ENCODE results near the gene UBE2L3. TPM values are rescaled to one million over a fixed set of nuclear protein-coding genes. Genes with fewer than 3 reads are reported as not detected.

Gene UBE2L3
- total and polyA plus RNA-seq, 2 of the 8 experiments (the other 6 are each of a cell fraction or from before 2014, with no cell fraction given): 63.5 to 90.0 TPM

GRCh38 chr22:21650280-21650679 is 82.8 kb downstream of the UBE2L3 start (continued):
- TF ChIP-seq POU5F1 (IDR thresholded peaks at IDR 0.05; ENCODE audit: low read depth, low read length) (no peak), RBBP5 (IDR thresholded peaks at IDR 0.05; ENCODE audit: borderline replicate concordance, low read depth, low read length) (no peak), USF2 (IDR thresholded peaks at IDR 0.05; ENCODE audit: low read length) (no peak), EGR1 (IDR thresholded peaks at IDR 0.05; ENCODE audit: borderline replicate concordance, low read depth, low read length) (no peak), E2F6 (IDR thresholded peaks at IDR 0.05) (no peak), SRF (IDR thresholded peaks at IDR 0.05; ENCODE audit: low read depth, low read length) (no peak), SIRT6 (IDR thresholded peaks at IDR 0.05; ENCODE audit: low read length) (no peak), CHD7 (IDR thresholded peaks at IDR 0.05; ENCODE audit: insufficient replicate concordance, low read length) (no peak)
